ENCODE results near the gene C1orf167.
A peak's percentile ranks its signal among the peaks of the same experiment; 100 is the strongest.
"Not testable (repeated sequence)": the region's sequence is repeated elsewhere in the genome, so short reads cannot be mapped to it uniquely, and the experiment has no call there.

C1orf167 gene

DNA sequence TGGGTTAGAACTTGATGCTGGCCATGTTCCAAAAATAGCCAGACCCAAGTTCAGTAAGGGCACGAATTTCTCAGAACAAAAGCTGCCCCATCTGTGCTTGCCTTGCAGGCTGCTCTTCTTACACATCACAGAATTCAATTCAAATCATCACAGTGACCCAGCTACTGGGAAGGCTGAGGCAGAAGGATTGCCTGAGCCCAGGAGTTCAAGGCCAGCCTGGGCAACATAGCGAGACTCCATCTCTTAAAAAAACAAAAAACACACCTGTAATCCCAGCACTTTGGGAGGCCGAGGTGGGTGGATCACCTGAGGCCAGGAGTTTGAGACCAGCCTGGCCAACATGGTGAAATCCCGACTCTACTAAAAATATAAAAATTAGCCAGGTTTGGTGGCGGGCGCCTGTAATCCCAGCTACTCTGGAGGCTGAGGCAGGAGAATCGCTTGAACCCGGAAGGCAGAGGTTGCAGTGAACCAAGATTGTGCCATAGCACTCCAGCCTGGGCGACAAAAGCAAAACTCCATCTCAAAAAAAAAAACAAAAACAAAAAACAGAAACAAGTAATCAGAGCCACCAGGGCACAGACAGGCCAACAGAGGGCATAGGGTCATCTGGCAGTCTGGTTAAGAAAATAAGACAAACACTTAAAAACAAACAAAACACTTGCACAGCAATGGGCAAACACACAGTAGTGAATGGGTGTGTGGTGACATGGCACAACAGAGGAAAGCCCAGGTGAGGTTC, 42.1 kb downstream of the C1orf167 start:
- DNase-seq, result not testable (repeated sequence)

GRCh38 chr1:11804666-11805421, 42.9 kb downstream of the C1orf167 start:
- peak; percentile 42 for DNase-seq

GRCh38 chr1:11805422-11806306, 43.7 kb downstream of the C1orf167 start, which contains the start of the genes CLCN6 and MTHFR:
Gene CLCN6 (plus strand): TSS chr1:11806191. CDS start chr1:11806263, 72 bp downstream.
Gene MTHFR (minus strand): TSS chr1:11805964. CDS start chr1:11803116, 2,848 bp downstream.
- DNase-seq, result peak; percentile 97

GRCh38 chr1:11806307-11806936, 44.4 kb downstream of the C1orf167 start:
- DNase-seq, result no peak

DNA sequence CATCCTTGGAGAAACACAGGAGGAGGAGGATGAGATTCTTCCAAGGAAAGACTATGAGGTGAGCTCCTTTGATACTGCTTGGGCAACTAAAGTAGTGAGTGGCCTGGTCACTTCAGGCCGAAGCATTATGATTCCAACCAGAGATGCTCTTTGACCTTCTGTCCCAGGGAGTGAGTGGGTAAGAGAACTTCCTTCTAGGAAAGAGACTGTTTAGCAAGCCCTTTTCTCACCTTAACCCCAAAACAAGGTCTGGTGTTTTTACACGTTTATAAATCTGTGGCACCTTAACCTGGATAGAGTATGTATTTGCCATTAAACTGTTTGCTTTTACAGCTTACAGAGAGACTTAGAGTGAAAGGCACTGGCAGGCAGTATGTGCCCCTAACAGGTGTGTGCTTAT, 45.1 kb downstream of the C1orf167 start:
- no peak for DNase-seq

- DNase-seq, result no peak
These were observed 51.0 kb downstream of the C1orf167 start for GRCh38 chr1:11813021-11813420.

- no peak for DNase-seq
These were observed 55.2 kb downstream of the C1orf167 start for GRCh38 chr1:11817192-11817591.

DNA sequence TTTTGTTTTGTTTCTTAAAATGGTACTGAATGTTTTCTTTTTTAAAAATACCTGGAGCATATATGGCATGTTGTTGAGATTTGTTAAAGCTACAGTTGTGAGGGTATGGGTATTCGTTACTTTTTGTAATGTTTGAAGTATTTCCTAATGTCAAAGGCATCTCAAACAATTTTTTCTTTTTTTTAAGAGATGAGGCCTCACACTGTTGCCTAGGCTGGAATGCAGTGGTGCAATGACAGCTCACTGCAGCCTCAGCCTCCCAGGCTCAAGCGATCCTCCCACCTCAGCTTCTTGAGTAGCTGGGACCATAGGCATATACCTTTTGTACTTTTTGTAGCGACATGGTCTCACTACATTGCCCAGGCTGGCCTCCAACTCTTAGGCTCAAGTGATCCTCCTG, 60.1 kb downstream of the C1orf167 start:
- DNase-seq, result no peak

DNA sequence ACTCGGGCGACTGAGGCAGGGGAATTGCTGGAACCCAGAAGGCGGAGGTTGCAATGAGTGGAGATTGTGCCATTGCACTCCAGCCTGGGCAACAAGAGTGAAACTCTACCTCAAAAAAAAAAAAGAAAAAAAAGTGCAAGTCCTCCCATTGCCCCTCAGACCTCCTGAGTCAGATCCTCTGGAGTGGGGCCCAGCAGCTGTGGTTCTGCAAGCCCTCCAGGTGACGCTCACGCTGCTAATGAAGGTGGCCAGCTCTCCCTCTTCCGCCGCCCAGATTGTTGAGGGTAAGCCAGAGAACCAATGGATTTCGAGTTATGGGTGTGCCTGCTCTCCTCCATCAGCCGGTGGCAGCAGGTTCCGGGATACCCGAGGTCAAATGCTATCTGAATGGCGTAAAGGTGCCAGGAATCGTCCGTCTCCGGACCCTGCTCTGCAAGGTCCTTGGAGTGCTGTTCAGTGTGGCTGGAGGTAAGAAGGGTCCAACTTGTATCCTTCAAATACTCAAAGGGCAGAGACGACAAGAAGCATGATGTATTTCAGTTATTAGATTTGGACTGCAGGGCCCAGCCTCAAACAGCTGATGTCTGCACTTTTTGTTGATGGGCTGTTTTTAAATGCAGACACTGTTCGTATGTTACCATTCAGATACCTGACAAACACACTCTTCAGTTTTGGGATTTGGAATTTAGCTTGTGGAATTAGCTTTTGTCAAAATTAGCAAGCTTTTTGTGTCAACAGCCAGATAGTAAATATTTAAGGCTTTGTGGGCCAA, 61.6 kb downstream of the C1orf167 start:
- no peak for DNase-seq

DNA sequence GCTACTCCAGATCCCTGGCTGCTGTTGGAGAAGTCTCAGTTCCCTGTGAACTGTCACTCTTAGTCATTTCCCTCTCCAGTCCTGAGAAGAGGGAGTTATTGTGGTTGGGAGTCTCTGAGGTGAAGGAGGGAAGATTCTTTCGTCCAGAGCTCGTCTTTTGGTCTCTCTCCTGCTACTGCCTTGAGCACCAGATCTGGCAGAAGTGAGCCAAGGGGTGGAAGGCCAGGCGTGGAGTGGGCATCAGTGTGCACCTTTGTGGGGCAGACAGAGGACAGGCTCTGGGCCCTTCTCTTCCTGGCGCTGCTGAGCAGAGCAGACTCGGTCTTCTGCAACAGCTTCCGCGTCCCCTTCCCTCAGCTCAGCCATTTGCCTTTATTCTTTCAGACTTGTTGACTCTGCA, 63.1 kb downstream of the C1orf167 start:
- DNase-seq, result no peak

- no peak for DNase-seq
These were observed 65.0 kb downstream of the C1orf167 start for GRCh38 chr1:11826946-11827345.

DNA sequence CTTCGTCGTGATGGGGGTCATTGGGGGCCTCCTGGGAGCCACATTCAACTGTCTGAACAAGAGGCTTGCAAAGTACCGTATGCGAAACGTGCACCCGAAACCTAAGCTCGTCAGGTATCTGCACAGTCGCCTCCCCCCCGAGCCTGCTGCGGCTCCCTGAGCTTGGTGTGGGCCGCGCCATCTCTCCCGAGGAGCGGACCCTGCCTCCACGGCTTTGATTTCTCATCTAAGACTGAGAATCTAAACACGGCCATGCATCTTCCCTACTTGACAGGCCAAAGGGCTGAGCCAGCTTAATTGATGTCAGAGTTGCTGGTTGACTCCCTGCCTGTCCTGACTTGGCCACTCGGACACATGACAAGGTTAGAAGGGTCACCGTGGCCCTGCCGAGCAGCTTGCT, 66.5 kb downstream of the C1orf167 start:
- DNase-seq, result no peak

- peak; percentile 88 for DNase-seq
These were observed 70.1 kb downstream of the C1orf167 start for GRCh38 chr1:11831945-11832725.

DNA sequence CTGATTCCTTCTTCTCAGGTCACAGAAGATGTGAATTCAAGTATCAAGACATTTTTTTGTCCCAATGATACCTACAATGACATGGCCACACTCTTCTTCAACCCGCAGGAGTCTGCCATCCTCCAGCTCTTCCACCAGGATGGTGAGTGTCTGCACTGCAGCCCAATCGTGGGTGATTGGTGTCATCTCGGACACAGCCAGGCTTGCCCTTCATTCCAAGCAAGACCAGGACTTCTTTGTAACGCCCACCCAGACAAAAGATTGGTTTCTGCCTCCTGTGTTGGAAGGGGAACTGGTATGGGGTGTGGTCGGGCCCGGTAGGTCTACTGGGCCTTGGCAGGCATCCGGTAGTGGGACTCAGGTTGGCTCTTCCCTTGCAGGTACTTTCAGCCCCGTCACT, 71.5 kb downstream of the C1orf167 start:
- DNase-seq, result no peak

GRCh38 chr1:11833900-11834299, 71.9 kb downstream of the C1orf167 start:
- no peak for DNase-seq

GRCh38 chr1:11835441-11836225, 73.6 kb downstream of the C1orf167 start:
- no peak for DNase-seq

- no peak for DNase-seq
These were observed 75.2 kb downstream of the C1orf167 start for GRCh38 chr1:11836955-11837766.

DNA sequence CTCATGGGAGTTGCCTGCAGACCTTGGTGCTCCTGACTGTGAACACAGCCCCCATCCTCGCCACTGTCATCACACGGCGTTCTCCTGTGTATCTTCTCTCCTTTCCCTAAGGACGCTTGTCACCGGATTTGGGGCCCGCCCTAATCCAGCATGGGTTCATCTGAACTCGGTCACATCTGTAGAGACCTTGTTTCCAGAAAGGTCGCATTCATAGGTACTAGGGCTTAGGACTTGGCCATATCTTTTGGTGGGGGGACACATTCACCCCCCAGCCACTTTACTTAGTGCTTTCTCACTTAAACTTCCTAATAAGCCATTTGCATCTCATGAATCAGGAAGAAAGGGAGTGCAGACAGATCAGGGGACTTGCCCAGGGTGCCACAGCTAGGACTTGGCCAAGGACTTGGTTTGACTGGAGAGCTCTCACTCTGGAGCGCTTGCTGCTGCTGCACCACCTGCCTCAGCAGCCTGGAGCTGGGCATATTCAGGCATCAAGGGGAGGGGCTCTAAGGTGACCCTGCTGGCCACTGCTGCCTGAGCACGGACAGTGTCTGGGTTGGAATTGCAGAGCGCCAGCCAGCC, 75.9 kb downstream of the C1orf167 start:
- no peak for DNase-seq
